Measurements from ENCODE around the gene USP25. TPM values are rescaled to one million over a fixed set of nuclear protein-coding genes. Genes with fewer than 3 reads are reported as not detected.

Gene USP25
- total RNA-seq, 1 experiment from 2014 or later = 33.6 TPM

GRCh38 chr21:15895142-15896106 is 165.6 kb downstream of the USP25 start:
- Histone ChIP-seq H2AFZ (ENCODE audit: low read depth, low read length, poor library complexity, severe bottlenecking) (no peak overlapping the region), H3K9ac (ENCODE audit: low read length) (no peak overlapping the region), H4K20me1 (ENCODE audit: insufficient read depth) (no peaks in the 10 kb centered on the region), H3K27me3 (ENCODE audit: insufficient read depth, low read length) (no peaks in the 10 kb centered on the region), H3K36me3 (ENCODE audit: control insufficient read depth in 1 of 2, insufficient read depth in 2 of 2, low read length in 2 of 2) (no peaks in the 10 kb centered on the region), H3K9me3 (ENCODE audit: control insufficient read depth in 1 of 2, insufficient read depth in 1 of 2, low read depth in 1 of 2, low read length in 2 of 2) (no peaks in the 10 kb centered on the region), H3K79me2 (ENCODE audit: insufficient read depth, low read length) (no peaks in the 10 kb centered on the region), H3K4me2 (ENCODE audit: low read length) (no peak overlapping the region), H3K4me1 (ENCODE audit: control insufficient read depth in 1 of 2, insufficient read depth in 2 of 2, low read length in 2 of 2) (no peaks in the 10 kb centered on the region), H3K9me2 (ENCODE audit: insufficient read depth) (no peaks in the 10 kb centered on the region), H3K4me3 (replicated peaks in 1 of 2; ENCODE audit: low read depth in 1 of 2, low read length in 2 of 2) (no peak overlapping the region), H3K27ac (ENCODE audit: low read depth, low read length) (no peak overlapping the region)
- no TSS peak for BruUV-seq (replicated peaks)
- TF ChIP-seq CTCF (IDR thresholded peaks at IDR 0.05 in 2 of 3, conservative IDR thresholded peaks at IDR 0.05 in 1 of 3; ENCODE audit: borderline replicate concordance in 1 of 3, insufficient read depth in 1 of 3, low read depth in 2 of 3, low read length in 2 of 3) (no peak), ELF1 (IDR thresholded peaks at IDR 0.05; ENCODE audit: borderline replicate concordance, low read depth) (no peak), MAX (IDR thresholded peaks at IDR 0.05) (no peak), EGR1 (IDR thresholded peaks at IDR 0.05; ENCODE audit: low read depth) (no peak), ZNF274 (IDR thresholded peaks at IDR 0.05; ENCODE audit: low read depth, low read length) (no peak), POLR2AphosphoS5 (IDR thresholded peaks at IDR 0.05; ENCODE audit: low read depth, low read length) (no peak), ATF3 (IDR thresholded peaks at IDR 0.05) (no peak), CEBPB (IDR thresholded peaks at IDR 0.05; ENCODE audit: low read depth) (no peak)
- ChIA-PET POLR2A (no interaction called here), RAD21 (ENCODE audit: low non-redundant PET in 1 of 2, low total read pairs in 2 of 2, uncharacterized antibody in 2 of 2, unreplicated experiment in 2 of 2) (no interaction called here), CTCF (no interaction called here)
- ATAC-seq (no peak), DNase-seq (ENCODE audit: low read depth, low spot score) (no peak)
- intact Hi-C loops (cut with micrococcal nuclease) = no loop called here
